GM12874 (cell line): Measurements from ENCODE around the gene NTSR2.

Source experiments
- TF ChIP-seq, protein P1 (sequence below): IDR thresholded peaks from 2 replicates; pipeline ENCODE4 v1.5.1; 2011; ENCODE audit warnings: low read depth, mild to moderate bottlenecking, control low read depth, low read length, moderate library complexity; ENCODE audit not compliant: insufficient read depth

Gene NTSR2

DNA sequence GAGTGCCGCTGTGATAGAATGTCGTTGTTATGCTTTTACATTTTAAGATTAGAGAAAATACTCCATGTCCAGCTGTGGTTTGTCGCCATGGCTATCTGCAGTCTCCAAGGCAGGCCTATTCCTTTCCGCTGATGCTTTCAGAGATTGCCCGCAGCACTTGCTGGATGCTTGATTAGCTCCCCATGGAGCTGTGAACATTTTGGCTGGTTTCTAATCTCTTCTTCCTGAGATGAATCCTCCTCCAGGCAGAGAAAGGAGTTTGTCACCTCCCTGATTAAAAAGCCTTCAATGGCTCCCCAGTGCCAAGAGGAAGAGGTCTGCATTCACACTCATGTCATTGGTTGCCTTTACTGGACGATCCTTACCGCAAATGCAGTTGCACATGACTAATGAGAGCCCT lies 43.8 kb upstream of the NTSR2 start:
- TF ChIP-seq, protein P1, sequence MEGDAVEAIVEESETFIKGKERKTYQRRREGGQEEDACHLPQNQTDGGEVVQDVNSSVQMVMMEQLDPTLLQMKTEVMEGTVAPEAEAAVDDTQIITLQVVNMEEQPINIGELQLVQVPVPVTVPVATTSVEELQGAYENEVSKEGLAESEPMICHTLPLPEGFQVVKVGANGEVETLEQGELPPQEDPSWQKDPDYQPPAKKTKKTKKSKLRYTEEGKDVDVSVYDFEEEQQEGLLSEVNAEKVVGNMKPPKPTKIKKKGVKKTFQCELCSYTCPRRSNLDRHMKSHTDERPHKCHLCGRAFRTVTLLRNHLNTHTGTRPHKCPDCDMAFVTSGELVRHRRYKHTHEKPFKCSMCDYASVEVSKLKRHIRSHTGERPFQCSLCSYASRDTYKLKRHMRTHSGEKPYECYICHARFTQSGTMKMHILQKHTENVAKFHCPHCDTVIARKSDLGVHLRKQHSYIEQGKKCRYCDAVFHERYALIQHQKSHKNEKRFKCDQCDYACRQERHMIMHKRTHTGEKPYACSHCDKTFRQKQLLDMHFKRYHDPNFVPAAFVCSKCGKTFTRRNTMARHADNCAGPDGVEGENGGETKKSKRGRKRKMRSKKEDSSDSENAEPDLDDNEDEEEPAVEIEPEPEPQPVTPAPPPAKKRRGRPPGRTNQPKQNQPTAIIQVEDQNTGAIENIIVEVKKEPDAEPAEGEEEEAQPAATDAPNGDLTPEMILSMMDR, result no peak

DNA sequence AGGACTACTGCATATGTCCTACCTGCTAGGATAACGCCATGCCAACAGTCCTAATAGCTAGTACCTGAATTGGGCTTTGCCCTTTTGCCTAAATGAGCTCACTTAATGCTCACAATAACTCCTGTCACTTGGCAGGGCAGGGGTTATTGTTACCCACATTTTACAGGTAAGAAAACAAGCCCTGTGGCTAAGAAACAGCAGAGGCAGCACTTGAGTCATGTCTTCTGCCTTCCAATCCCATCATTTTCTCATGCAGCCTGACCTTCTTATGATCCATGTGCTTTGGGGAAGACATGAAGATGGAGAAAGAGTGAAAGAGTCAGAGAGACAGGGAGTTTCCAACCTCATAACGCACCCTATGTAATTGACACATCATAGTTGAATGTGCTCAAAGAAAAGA lies 42.9 kb upstream of the NTSR2 start:
- TF ChIP-seq, protein P1, result no peak

DNA sequence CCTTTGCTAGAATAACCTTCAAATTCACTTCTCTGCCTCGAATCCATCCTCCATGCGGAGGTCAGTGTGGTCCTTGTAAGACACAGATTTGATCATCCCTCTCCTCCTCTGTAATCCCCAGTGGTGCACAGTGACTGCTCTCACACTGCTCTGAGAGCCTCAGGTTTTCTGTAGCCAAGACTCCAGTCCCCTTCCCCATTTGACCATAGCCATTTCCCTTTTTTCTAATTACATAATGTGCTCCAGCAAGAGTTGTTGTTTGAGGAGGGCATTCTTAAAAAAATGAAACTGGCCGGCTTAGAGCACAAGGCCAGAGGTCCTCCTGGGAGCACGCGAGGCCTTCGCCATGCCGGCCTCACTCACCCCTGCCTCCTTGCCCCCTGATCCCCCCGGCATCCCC lies 41.8 kb upstream of the NTSR2 start:
- TF ChIP-seq, protein P1, result no peak

DNA sequence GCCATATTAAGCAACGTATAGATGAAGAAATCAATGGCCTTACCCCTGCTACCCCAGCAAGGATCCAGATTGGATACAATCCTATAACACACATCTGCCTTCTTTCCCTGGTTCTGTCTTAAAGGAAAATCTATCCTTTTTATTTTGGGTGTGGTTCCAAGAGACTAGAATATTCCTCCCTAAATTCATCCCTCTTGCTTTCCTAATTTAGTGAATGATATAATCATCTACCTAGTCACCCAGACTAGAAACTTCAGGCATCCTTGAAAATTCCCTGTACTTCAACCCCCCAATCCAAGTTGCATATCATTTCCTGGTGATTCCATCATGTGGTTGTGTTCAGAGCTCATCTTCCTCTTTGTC lies 41.3 kb upstream of the NTSR2 start:
- TF ChIP-seq, protein P1, result no peak

DNA sequence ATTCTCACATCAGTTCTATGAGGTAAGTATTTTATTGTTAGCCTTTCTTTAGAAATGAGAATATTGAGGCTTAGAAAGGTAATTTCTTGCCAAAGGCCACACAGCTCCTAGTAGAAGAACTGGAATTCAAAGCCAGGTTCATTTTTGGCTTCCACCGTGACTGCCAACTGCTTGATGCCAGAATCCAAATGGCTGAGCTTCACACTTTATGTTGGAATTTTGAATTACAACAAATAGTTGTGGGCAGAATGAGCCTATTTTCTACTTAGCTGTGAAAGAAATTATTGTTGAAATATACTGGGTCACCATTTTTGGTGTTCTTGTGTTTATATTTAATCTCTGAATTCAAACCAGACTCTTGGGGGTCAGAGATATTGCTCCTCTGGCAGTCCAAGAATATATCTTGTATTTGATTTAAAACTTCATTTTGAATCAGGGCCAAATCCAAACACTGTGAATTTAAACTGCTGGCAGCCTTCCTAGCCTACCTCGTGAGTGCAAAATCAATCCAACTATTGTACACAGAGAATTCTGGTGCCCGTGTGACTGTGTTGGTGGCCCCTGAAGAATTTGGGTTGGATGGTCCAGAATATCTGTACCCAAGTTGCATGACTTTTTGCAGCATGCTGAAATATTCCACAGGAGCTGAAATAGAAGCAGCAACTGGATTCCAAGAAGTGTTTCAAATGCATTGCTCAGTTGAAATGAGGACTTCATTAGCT lies 40.8 kb upstream of the NTSR2 start:
- TF ChIP-seq, protein P1, result no peak

DNA sequence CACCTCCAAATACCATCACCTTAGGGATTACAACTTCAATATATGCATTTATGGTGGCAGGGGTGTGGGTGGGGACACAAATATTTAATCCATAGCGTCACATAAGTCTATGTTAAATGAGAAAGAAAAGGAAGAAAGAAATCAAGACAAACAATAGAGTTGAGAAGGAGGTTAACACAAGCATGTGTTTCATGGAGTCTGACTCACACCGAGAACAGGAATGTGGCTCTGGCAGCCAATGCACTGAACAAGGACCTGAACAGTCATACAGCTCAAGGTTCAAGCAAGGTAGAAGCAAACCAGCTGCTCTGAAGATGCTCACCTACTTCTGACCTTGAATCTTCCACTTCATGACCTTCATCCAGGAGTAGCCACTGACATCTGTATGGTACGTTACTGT lies 40.2 kb upstream of the NTSR2 start:
- TF ChIP-seq, protein P1, result no peak

DNA sequence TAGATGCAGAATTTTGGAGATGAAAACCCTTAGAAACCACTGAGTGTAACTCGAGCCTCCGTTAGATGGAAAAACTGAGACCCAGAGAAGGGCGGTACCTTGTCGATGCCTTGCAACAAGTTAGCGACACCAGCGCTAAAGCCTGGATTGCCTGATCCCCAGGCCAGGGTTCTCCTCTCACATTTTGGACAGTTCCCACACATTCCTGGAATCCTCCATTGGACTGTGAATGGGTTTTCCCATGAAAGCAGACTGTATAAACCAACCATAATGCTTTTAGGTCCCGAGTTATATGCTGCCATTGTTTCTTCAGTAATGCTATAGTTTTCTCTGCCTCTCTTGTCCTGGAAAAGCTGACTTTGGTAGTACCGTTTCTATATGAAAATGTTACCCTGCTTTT lies 39.3 kb upstream of the NTSR2 start:
- TF ChIP-seq, protein P1, result no peak

DNA sequence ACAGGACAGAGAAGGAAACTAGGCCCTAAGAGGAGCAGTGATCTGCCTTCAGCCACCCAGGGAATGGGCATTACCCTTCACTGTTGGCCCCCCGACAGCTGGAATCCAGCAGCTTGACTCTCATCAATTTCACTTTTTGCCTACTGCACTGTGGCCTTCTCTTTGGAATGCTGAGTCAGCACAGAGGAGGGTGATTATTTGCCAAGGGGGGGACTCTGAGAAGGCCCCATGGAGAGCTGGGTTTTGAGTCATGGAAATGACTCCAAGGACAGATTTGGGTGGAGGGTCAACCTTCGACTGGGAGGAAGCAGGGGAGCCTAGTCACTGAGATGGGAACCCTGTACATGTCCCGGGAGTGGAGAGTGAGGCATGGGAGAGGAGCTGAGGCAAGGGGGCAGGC lies 38.1 kb upstream of the NTSR2 start:
- TF ChIP-seq, protein P1, result no peak
